ENCODE data around the gene TNFRSF18.

GRCh38 chr1:1216770-1217620, 10.6 kb upstream of the TNFRSF18 start:
- TF ChIP-seq CTCF (conservative IDR thresholded peaks at IDR 0.05; ENCODE audit: low read length) (no peak), EZH2phosphoT487 (IDR thresholded peaks at IDR 0.05; ENCODE audit: borderline replicate concordance, low read depth, low read length) (no peak)

Measured in OCI-LY7 (cell line).